IPS-15b (cell line): ENCODE data around the gene CNST.
"Not testable (repeated sequence)": the region's sequence is repeated elsewhere in the genome, so short reads cannot be mapped to it uniquely, and the experiment has no call there.

Source experiments
- H3K27me3 ChIP-seq: one replicate; pipeline ENCODE4 v1.6.1; 2013; ENCODE audit warnings: low read length; ENCODE audit not compliant: control insufficient read depth, insufficient read depth
- H3K36me3 ChIP-seq: one replicate; pipeline ENCODE4 v1.6.1; 2013; ENCODE audit warnings: low read length; ENCODE audit not compliant: control insufficient read depth, insufficient read depth
- H3K4me1 ChIP-seq: one replicate; pipeline ENCODE4 v1.6.1; 2013; ENCODE audit warnings: mild to moderate bottlenecking, low read length; ENCODE audit not compliant: control insufficient read depth, insufficient read depth
- H3K4me3 ChIP-seq: one replicate; pipeline ENCODE4 v1.5.1; 2013; ENCODE audit warnings: low read depth, low read length
- H3K9ac ChIP-seq: one replicate; pipeline ENCODE4 v1.6.1; 2013; ENCODE audit warnings: low read depth, mild to moderate bottlenecking, low read length
- H3K9me3 ChIP-seq: one replicate; pipeline ENCODE4 v1.6.1; 2013; ENCODE audit warnings: mild to moderate bottlenecking, low read length; ENCODE audit not compliant: control insufficient read depth, insufficient read depth

CNST gene

DNA sequence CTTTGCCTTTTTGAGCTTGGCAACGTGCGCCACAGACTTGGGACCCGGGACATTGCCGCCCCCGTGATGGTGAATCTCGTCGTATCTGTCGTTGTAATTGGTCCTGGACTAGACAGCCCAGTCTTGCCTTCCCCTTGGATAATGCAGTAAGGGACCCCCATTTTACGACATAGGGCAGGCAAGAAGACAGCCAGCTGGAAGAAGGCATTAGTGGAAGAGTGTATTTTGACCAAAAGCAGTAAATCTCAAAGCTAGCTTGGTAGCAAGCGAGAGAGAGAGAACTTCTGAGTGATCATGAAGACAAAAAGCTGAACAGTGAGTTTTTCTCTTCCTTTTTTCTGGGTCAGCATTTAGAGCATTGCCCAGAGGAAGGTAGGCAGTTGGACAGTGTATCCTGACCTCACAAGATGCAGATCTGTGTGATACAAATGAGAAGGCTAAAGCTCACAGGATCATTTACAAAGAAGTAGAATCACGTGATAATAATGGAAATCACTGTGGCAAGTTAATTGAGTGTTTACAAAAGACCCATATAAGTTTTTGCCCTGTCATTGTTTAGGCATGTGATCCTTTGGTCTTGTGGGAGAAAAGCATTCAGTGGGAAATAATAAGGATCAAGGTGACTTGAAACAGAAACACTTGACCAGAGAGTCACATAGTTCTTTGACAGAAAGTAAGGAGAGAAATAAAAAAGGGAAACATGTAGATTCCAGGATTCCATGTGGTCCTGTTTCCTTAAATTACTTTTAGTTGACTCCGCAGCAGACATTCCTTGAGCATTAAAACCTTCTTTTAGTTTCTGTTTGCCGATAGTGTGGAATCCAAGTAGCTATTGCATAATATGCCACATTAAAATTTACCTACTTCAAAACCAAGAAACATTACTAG, 66.3 kb downstream of the CNST start:
- Histone ChIP-seq H3K4me1 (no peaks in the 10 kb centered on the region), H3K36me3 (peaks cover 5% of the 10 kb centered on the region), H3K9ac (no peak overlapping the region), H3K27me3 (no peaks in the 10 kb centered on the region), H3K4me3 (no peak overlapping the region), H3K9me3 (no peaks in the 10 kb centered on the region)

DNA sequence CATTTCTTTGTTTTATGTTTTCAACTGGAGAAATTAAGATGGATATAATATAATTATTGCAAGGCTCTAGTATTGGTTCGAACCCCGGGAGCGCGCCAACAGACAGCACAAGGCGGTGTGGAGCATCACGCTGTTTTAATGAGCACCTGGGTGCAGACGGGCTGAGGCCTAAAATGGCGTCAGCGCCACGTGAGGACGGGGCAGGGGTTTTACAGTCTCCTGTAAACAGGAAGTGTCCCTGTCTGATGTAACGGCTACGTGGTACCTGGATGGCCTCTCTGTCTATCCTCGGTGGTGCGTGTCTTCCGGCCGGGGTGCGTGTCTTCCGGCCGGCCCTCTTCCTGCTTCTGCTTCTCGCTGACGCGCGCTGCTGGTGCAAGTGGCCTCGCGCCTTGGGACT, 68.4 kb downstream of the CNST start:
- not testable (repeated sequence) for H3K9me3 ChIP-seq, H3K4me3 ChIP-seq, H3K9ac ChIP-seq, H3K4me1 ChIP-seq, H3K27me3 ChIP-seq, H3K36me3 ChIP-seq

DNA sequence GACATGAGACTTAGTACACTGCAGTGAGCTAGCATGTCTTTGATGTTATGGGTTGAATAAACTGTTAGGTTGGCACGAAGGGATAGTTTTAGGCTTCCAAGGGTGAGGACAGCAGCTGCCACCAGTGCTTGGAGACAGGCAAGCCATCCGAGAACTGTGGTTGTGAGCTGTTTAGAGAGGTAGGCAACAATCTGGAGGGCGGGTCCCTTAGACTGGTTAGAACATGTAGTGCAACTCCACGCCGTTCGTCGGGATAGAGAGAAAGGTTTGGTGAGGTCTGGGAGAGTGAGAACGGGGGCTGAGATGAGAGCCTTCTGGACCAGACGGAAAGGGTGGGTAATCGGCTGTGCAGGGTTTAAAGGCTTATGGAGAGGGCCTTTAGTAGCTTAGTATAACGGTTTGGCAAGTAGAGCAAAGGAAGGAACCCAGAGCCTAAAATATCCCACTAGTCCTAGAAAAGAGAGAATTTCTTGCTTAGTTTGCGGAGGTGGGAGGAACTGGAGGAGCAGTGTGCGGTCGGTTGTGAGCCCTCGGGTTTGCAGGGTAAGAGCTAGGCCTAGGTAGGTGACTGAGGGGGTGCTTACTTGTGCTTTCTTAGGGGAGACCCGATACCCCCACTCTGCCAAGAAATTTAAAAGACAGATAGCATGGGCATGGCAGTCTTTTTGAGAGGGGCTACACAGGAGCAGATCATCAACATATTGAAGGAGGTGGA, 72.8 kb downstream of the CNST start:
- no peaks in the 10 kb centered on the region for H3K9me3 ChIP-seq
- H3K27me3 ChIP-seq = no peaks in the 10 kb centered on the region
- no peaks in the 10 kb centered on the region for H3K4me1 ChIP-seq
- no peak overlapping the region for H3K4me3 ChIP-seq
- no peak overlapping the region for H3K9ac ChIP-seq
- peaks cover 5% of the 10 kb centered on the region for H3K36me3 ChIP-seq

DNA sequence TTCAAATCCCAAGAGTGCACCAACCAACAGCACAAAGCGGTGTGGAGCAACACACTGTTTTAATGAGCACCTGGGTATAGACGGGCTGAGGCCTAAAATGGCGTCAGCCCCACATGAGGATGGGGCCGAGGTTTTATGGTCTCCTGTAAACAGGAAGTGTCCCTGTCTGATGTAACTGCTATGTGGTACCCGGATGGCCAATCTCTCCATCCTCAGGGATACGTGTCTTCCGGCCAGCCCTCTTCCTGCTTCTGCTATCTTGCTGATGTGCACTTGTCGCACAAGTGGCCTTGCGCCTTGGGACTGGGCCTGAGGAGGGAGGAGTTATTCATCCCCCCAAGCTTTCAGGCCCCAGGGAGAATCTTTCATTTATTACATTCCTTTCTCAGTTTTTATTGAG, 73.5 kb downstream of the CNST start:
- H3K27me3 ChIP-seq = no peaks in the 10 kb centered on the region
- no peaks in the 10 kb centered on the region for H3K9me3 ChIP-seq
- no peak overlapping the region for H3K9ac ChIP-seq
- peaks cover 3% of the 10 kb centered on the region for H3K36me3 ChIP-seq
- H3K4me3 ChIP-seq = no peak overlapping the region
- H3K4me1 ChIP-seq = no peaks in the 10 kb centered on the region

DNA sequence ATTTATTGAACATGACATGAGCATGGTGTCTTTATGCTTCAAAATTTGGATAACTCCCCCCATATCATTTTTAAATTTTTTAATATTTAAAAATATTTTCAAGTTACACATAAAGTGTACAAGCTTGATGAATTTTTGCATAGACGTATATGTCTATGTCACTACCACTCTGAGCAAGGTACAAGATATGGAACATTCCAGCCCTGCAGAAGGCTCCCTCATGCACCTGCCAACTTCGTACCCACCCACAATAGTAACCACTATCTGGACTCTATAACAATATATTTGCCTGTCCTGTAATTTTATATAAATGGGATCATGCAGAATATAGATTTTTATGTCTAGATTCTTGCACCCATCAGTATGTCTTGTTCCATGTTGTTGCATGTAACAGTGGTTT, 74.5 kb downstream of the CNST start:
- Histone ChIP-seq H3K4me1 (no peaks in the 10 kb centered on the region), H3K9ac (no peak overlapping the region), H3K27me3 (no peaks in the 10 kb centered on the region), H3K36me3 (no peaks in the 10 kb centered on the region), H3K9me3 (no peaks in the 10 kb centered on the region), H3K4me3 (no peak overlapping the region)

DNA sequence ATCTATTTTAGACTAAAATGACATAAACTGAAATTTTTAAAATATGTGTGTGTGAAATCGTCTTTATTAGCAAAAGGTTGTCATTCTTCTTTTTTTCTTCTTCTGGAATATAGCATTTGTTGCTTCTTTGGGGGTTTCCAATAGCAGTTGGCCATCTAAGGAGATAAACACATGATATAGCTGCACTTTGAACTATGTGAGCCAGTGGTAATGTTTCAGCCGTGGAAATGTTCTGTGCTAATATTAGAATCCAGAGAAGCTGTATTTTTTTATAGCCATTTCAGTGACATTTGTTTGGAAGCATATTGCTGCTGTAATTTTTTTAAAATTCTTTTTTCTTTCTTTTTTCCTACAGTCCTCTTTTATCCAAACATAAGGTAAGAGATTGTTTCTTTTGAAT, 75.1 kb downstream of the CNST start:
- Histone ChIP-seq H3K9ac (no peak overlapping the region), H3K36me3 (no peaks in the 10 kb centered on the region), H3K9me3 (no peaks in the 10 kb centered on the region), H3K4me3 (no peak overlapping the region), H3K4me1 (no peaks in the 10 kb centered on the region), H3K27me3 (no peaks in the 10 kb centered on the region)

DNA sequence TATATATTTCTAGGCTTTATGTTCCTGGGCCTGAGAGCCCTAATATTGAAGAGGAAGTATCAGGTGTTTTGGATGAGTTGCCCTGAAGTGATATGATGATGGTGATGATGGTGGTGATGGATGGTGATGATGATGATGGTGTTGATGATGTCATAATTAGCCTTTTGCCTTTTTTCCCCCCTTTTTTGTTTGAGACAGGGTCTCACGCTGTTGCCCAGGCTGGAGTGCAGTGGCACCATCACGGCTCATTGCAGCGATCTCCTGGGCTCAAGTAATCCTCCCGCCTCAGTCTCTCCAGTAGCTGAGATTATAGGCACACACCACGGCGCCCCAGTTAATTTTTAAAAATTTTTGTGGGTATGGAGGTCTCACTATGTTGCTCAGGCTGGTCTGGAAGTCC, 76.5 kb downstream of the CNST start:
- H3K36me3 ChIP-seq = no peaks in the 10 kb centered on the region

DNA sequence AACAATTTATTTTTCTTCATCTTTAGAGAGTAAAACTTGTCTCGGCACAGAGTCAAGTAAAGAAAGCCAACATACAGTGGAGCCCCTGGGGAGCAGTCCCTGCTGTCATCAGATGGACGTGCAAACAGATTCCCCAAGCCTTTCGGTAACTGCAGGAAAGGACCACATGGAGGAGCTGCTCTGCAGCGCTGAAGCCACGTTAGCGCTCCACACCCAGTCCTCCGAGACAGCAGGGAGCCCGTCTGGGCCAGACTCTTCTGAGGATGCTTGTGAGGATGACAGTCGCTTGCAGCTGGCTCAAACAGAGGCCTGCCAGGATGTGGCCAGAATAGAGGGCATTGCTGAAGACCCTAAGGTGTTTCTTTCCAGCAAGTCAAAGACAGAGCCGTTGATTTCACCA, 80.9 kb downstream of the CNST start:
- H3K9ac ChIP-seq = no peak overlapping the region

More for the DNA sequence above, 76.5 kb downstream of the CNST start:
- Histone ChIP-seq H3K4me1 (peaks cover 6% of the 10 kb centered on the region), H3K4me3 (no peak overlapping the region), H3K9ac (no peak overlapping the region), H3K9me3 (no peaks in the 10 kb centered on the region), H3K27me3 (no peaks in the 10 kb centered on the region)

DNA sequence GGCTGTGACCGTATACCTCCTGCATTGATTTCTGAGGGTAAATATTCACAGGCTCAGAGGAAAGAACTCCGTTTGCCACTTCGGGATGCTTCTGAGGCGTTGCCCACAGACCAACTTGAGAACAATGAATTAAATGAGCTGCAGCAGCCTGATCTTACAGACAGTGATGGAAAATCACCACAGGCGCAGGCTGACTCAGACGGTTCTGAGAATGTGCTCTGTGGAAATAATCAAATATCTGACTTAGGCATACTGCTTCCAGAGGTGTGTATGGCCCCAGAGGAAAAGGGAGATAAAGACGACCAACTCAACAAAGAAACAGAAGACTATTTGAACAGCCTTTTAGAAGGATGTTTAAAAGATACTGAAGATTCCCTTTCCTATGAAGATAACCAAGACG, 81.3 kb downstream of the CNST start:
- H3K4me3 ChIP-seq = no peak overlapping the region
- no peaks in the 10 kb centered on the region for H3K27me3 ChIP-seq
- no peaks in the 10 kb centered on the region for H3K9me3 ChIP-seq
- peaks cover 6% of the 10 kb centered on the region for H3K4me1 ChIP-seq
- no peak overlapping the region for H3K9ac ChIP-seq
- H3K36me3 ChIP-seq = no peaks in the 10 kb centered on the region

More for the DNA sequence above, 80.9 kb downstream of the CNST start:
- H3K4me3 ChIP-seq = no peak overlapping the region
- H3K36me3 ChIP-seq = no peaks in the 10 kb centered on the region
- peaks cover 6% of the 10 kb centered on the region for H3K4me1 ChIP-seq
- H3K9me3 ChIP-seq = no peaks in the 10 kb centered on the region
- no peaks in the 10 kb centered on the region for H3K27me3 ChIP-seq

DNA sequence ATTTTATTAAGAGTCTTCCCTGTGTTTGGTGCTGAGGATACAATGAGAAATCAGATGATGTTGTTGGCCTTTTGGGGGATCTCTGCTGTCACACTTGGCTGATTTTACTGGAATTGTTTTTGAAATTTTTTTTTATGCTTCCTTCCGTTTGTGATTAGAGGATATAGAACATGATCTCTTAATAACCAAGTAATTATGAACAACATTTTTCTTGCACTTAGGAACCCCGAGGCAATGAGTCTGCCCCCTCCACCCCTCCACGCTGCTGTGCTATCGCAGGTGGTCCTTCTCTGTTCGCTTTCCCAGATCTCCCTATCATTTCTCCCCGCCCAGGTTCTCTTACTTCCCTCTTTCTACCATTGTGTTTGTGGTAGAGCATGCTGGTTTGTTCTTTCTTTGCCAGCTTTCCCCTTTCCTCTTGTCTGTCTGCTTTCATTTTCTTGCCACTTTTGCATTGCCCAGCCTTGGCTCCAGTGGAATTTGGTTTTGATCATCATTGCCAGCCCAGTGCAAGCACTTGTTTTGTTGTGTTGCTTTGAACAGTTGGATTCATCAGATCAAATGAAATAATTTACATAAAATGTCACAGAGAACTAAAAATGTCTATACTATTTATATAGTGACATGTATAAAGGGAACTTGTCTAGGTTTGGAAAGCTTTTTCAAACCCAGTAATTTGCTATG, 84.9 kb downstream of the CNST start:
- Histone ChIP-seq H3K4me1 (peaks cover 6% of the 10 kb centered on the region), H3K27me3 (no peaks in the 10 kb centered on the region), H3K4me3 (no peak overlapping the region), H3K9ac (no peak overlapping the region), H3K9me3 (no peaks in the 10 kb centered on the region), H3K36me3 (peaks cover 7% of the 10 kb centered on the region)

DNA sequence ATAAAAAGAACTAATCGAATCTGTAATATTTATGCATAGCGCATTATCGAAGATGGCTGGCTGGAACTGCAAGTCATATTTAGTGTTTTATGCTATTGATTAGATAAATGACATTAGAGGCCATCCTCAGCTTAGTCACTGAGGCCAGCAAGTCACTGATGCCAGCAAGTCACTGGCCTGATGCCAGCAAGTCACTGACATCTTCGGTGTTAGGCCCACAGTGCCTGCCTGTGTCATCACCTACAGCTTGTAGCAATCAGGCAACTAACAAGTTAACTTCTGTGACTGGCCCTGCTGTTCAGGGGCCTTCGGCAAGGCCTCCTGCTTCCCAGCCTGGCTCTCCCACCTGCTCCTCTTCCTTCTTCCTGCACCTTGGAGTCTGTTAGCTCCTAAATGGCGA, 92.3 kb downstream of the CNST start:
- peaks cover 9% of the 10 kb centered on the region for H3K36me3 ChIP-seq

More for the DNA sequence above, 92.3 kb downstream of the CNST start:
- H3K9me3 ChIP-seq = no peaks in the 10 kb centered on the region
- no peaks in the 10 kb centered on the region for H3K4me1 ChIP-seq
- H3K27me3 ChIP-seq = no peaks in the 10 kb centered on the region
- no peak overlapping the region for H3K9ac ChIP-seq
- no peak overlapping the region for H3K4me3 ChIP-seq
